Heart right ventricle (tissue), 16 donors: Measurements from ENCODE around the gene PC. TPM values are rescaled to one million over a fixed set of nuclear protein-coding genes. Genes with fewer than 3 reads are reported as not detected.
"Not testable (repeated sequence)": the region's sequence is repeated elsewhere in the genome, so short reads cannot be mapped to it uniquely, and the experiment has no call there.

Experiments used
- ATAC-seq, 8 donors: fragments of 200-7000 bp; cut with Tn5 transposase; one replicate each; pipeline ENCODE4 v1.9.1; 2020; ENCODE audit warnings: mild to moderate bottlenecking in 8 of 8, moderate library complexity in 8 of 8, moderate number of reproducible peaks in 1 of 8
- DNase-seq, 2 donors: peaks; one replicate each; pipeline ENCODE4 v3.0.0-alpha.2; 2020
- H3K27ac ChIP-seq, 10 donors: fragments of 200-600 bp; sonication (generic) in 2 of 10; one replicate each; pipeline versions ENCODE4 v1.5.0 to v1.8.0; 2020 to 2022; ENCODE audit warnings: mild to moderate bottlenecking in 3 of 10
- H3K27me3 ChIP-seq, 7 donors: fragments of 200-600 bp; one replicate each; pipeline ENCODE4 v1.8.0; 2021 to 2022; ENCODE audit warnings: mild to moderate bottlenecking in 2 of 7
- H3K36me3 ChIP-seq, 9 donors: fragments of 200-600 bp; sonication (generic) in 1 of 9; one replicate each; pipeline versions ENCODE4 v1.5.0 to v1.8.0; 2020 to 2022; ENCODE audit warnings: mild to moderate bottlenecking in 2 of 9
- H3K4me1 ChIP-seq, 9 donors: fragments of 200-600 bp; sonication (generic) in 1 of 9; one replicate each; pipeline versions ENCODE4 v1.5.0 to v1.8.0; 2020 to 2022; ENCODE audit warnings: mild to moderate bottlenecking in 4 of 9
- H3K4me3 ChIP-seq, 10 donors: fragments of 200-600 bp; sonication (generic) in 2 of 10; one replicate each; pipeline versions ENCODE4 v1.5.0 to v1.8.0; 2020 to 2022; ENCODE audit warnings: mild to moderate bottlenecking in 7 of 10, moderate library complexity in 2 of 10
- H3K9me3 ChIP-seq, 11 donors: fragments of 200-600 bp in 10 of 11; sonication (generic) in 2 of 11; one replicate each; pipeline versions ENCODE4 v1.5.0 to v1.8.0; 2013 to 2022; ENCODE audit warnings: mild to moderate bottlenecking in 2 of 11, control low read depth in 1 of 11, moderate library complexity in 1 of 11
- CTCF ChIP-seq, 9 donors: fragments of 200-600 bp; sonication (generic) in 2 of 9; IDR thresholded peaks; one replicate each; pipeline versions ENCODE4 v1.5.0 to v1.8.0; 2021 to 2022; ENCODE audit warnings: antibody characterized with exemption in 9 of 9, mild to moderate bottlenecking in 5 of 9, moderate library complexity in 1 of 9
- WGBS, 2 donors: extraction: QIAGEN DNeasy Blood & Tissue Kit; methylation state at CpG; one replicate each; pipeline ENCODE4 v1.1.7; 2013; ENCODE audit warnings: inconsistent platforms in 1 of 2; 5-methylcytosine and 5-hydroxymethylcytosine counted together
- intact Hi-C, 10 donors: fragments of 100-400 bp; cut with DNase I; formaldehyde crosslinking; loops; one replicate each; pipeline versions ENCODE4 v1.11.1 to v1.14.2; 2022
- polyA plus RNA-seq, 2 donors: library from polyadenylated mRNA; stranded (reverse); fragments of 200-250 nt; gene quantifications; one replicate each; pipeline ENCODE4 v1.2.3, GENCODE V29; 2013
- total RNA-seq, 10 donors: library from RNA; stranded (reverse); fragmentation: NEBNext Ultra II Directional in 3 of 10; extraction: Animal tissue kit (Norgen Biotek cat#: 25700) in 3 of 10; gene quantifications; one replicate each; pipeline versions ENCODE4 v1.2.1 to v1.2.4, GENCODE V29; 2021 to 2023
- donor health status: Arrhythmogenic right ventricular cardiomyopathy.
- donor health status: ischemic (EF 13 %, LVEDD 7.1; RV severe dilation, severe dysfunction).
- donor health status: healthy with polysubstance abuse.
- donor health status: DM: no; HTN: yes; CAD: no.
- donor health status: DM: no; HTN: no; CAD: no.
- donor health status: ischemic (EF 25% LVEDD 6.9; RV normal size, moderate dysfunction).
- donor health status: ischemic (EF 25% LVEDD 5.7; RV mildly dilated, moderate dysfunction).
- donor health status: healthy.
- donor health status: DM: yes; HTN: yes; CAD: no.
- donor health status: Ischemic cardiomyopathy.
- donor health status: ischemic (EF 35%, LVEDD 5.7; RV mildly dilated, moderate dysfunction).
- donor health status: nonischemic (EF 11% LVEDD 7.7; RV severe dilation, severe dysfunction).
- donor health status: DM: yes; HTN: yes; CAD: no.
- donor health status: PGD.
- donor health status: ischemic (EF 29% LVEDD 5.4; RV normal size, mild dysfunction).
- donor health status: nonischemic (EF 23%, LVEDD 6.1; RV moderate dilation, normal function).

The PC gene
- total and polyA plus RNA-seq, 12 donors: 6.8 to 26.0 (median 11.2) TPM

- no peak overlapping the region for H3K4me3 ChIP-seq
- peaks cover 0 to 37% (median 0%) of the 10 kb centered on the region in 9 donors for H3K36me3 ChIP-seq
- no peaks in the 10 kb centered on the region for H3K27me3 ChIP-seq
- WGBS, 2 donors: 93 to 94% methylated on average over 5 of the region's 5 CpGs
- ATAC-seq (no peak), DNase-seq (no peak)
- H3K27ac ChIP-seq: no peak overlapping the region
- intact Hi-C loops: loop anchor here in 2 of 10 donors (5.0 to 10.0 kb wide), 2 partner anchors 97 to 100 kb away; no protein-coding TSS in a partner anchor
- no peaks in the 10 kb centered on the region for H3K9me3 ChIP-seq
- no peak for TF ChIP-seq CTCF (IDR thresholded peaks at IDR 0.05)
- no peaks in the 10 kb centered on the region for H3K4me1 ChIP-seq
These were observed 143.5 kb downstream of the PC start for GRCh38 chr11:66814678-66815077.

GRCh38 chr11:66810576-66811185 is 147.5 kb downstream of the PC start:
- no peak for ATAC-seq
- no peak overlapping the region for H3K27ac ChIP-seq
- H3K36me3 ChIP-seq: peaks cover 0 to 31% (median 0%) of the 10 kb centered on the region in 9 donors
- no peaks in the 10 kb centered on the region for H3K27me3 ChIP-seq
- H3K9me3 ChIP-seq: no peaks in the 10 kb centered on the region
- intact Hi-C loops: loop anchor here in 1 of 10 donors (10.0 kb wide), 1 partner anchor 96 kb away; no protein-coding TSS in a partner anchor
- 95 to 97% methylated on average over 1 of the region's 1 CpG for WGBS, 2 donors
- DNase-seq: no peak
- no peak for TF ChIP-seq CTCF (IDR thresholded peaks at IDR 0.05)
- no peaks in the 10 kb centered on the region for H3K4me1 ChIP-seq
- no peak overlapping the region for H3K4me3 ChIP-seq

- no peak overlapping the region for H3K4me3 ChIP-seq
- TF ChIP-seq CTCF (IDR thresholded peaks at IDR 0.05): no peak
- ATAC-seq (no peak), DNase-seq (no peak)
- no peaks in the 10 kb centered on the region for H3K4me1 ChIP-seq
- WGBS, 2 donors: 93 to 98% methylated on average over 3 of the region's 3 CpGs
- intact Hi-C loops: no loop called here
- no peaks in the 10 kb centered on the region for H3K27me3 ChIP-seq
- no peaks in the 10 kb centered on the region for H3K9me3 ChIP-seq
- H3K36me3 ChIP-seq: peaks cover 0 to 38% (median 0%) of the 10 kb centered on the region in 9 donors
- H3K27ac ChIP-seq: no peak overlapping the region
These were observed 148.6 kb downstream of the PC start for GRCh38 chr11:66809592-66809991.

- TF ChIP-seq CTCF (IDR thresholded peaks at IDR 0.05): no peak
- 95 to 96% methylated on average over 5 of the region's 5 CpGs for WGBS, 2 donors
- no peak overlapping the region for H3K27ac ChIP-seq
- intact Hi-C loops: no loop called here
- no peaks in the 10 kb centered on the region for H3K9me3 ChIP-seq
- peaks cover 0 to 29% (median 0%) of the 10 kb centered on the region in 9 donors for H3K36me3 ChIP-seq
- ATAC-seq (no peak), DNase-seq (no peak)
- no peaks in the 10 kb centered on the region for H3K4me1 ChIP-seq
- no peak overlapping the region for H3K4me3 ChIP-seq
- H3K27me3 ChIP-seq: no peaks in the 10 kb centered on the region
These were observed 157.3 kb downstream of the PC start for GRCh38 chr11:66800720-66801428.

- H3K27ac ChIP-seq, ATAC-seq, H3K4me3 ChIP-seq, intact Hi-C loops, H3K4me1 ChIP-seq, H3K9me3 ChIP-seq, H3K27me3 ChIP-seq, DNase-seq: not testable (repeated sequence)
- peaks cover 0 to 18% (median 0%) of the 10 kb centered on the region in 9 donors for H3K36me3 ChIP-seq
These were observed 158.4 kb downstream of the PC start for GRCh38 chr11:66799815-66800214.
